Sciatic nerve (tissue), 2 donors: ENCODE measurements around the gene NUDT3. TPM values are rescaled to one million over a fixed set of nuclear protein-coding genes. Genes with fewer than 3 reads are reported as not detected.
"Not testable (repeated sequence)": the region's sequence is repeated elsewhere in the genome, so short reads cannot be mapped to it uniquely, and the experiment has no call there.

ENCODE experiments used
- ATAC-seq: fragments of 200-7000 bp; cut with Tn5 transposase; one replicate; pipeline ENCODE4 v1.9.1; 2020; ENCODE audit warnings: mild to moderate bottlenecking, moderate library complexity
- DNase-seq: peaks from one replicate; pipeline ENCODE4 v3.0.0-alpha.2; 2020; ENCODE audit warnings: low spot score
- intact Hi-C: fragments of 100-400 bp; cut with DNase I; formaldehyde crosslinking; loops from one replicate; pipeline ENCODE4 v1.14.2; 2022
- total RNA-seq: library from RNA; stranded (reverse); fragmentation: NEBNext Ultra II Directional; extraction: Animal tissue kit (Norgen Biotek cat#: 25700); gene quantifications from one replicate; pipeline ENCODE4 v1.2.1, GENCODE V29; 2021
- donor health status: DM: no; HTN: no; CAD: no.
- donor health status: DM: no; HTN: no; CAD: no.

NUDT3 gene
- total RNA-seq, 1 donor from 2014 or later: 83.1 TPM

DNA sequence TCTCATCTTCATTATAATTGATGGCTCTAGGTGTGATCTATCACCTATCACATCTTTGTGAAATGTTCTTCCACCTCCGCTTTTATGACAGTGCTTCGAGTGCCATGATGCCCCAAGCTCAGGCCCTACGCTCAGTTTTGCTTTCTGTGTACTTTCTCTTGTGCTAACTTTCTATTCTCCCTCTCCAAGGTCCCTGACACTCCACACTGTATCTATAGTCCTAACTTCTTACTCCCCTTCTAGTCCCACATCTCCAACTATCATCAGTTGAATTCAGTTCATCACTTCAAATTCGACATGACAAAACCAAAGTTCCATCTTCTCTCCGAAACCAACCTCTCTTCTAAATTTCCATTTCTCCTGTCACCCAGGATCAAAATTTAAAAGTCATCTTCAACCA, 16.6 kb downstream of the NUDT3 start:
- no peak for ATAC-seq
- intact Hi-C loops: no loop called here
- DNase-seq: no peak

- ATAC-seq (no peak), DNase-seq (no peak)
- intact Hi-C loops: no loop called here
These were observed 18.0 kb downstream of the NUDT3 start for GRCh38 chr6:34374508-34374907.

GRCh38 chr6:34374069-34374468, 18.4 kb downstream of the NUDT3 start:
- no peak for ATAC-seq
- no peak for DNase-seq
- intact Hi-C loops: no loop called here

GRCh38 chr6:34373511-34373910, 19.0 kb downstream of the NUDT3 start:
- no peak for ATAC-seq
- DNase-seq: no peak
- intact Hi-C loops: no loop called here

DNA sequence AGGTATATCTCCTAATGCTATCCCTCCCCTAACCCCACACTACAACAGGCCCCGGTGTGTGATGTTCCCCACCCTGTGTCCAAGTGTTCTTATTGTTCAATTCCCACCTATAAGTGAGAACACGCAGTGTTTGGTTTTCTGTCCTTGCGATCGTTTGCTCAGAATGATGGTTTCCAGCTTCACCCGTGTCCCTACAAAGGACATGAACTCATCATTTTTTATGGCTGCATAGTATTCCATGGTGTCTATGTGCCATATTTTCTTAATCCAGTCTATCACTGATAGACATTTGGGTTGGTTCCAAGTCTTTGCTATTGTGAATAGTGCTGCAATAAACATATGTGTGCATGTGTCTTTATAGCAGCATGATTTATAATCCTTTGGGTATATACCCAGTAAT, 20.6 kb downstream of the NUDT3 start:
- DNase-seq, intact Hi-C loops, ATAC-seq: not testable (repeated sequence)

- intact Hi-C loops: no loop called here
- peak; percentile 68 for ATAC-seq
- no peak for DNase-seq
These were observed 22.1 kb downstream of the NUDT3 start for GRCh38 chr6:34370361-34370760.

DNA sequence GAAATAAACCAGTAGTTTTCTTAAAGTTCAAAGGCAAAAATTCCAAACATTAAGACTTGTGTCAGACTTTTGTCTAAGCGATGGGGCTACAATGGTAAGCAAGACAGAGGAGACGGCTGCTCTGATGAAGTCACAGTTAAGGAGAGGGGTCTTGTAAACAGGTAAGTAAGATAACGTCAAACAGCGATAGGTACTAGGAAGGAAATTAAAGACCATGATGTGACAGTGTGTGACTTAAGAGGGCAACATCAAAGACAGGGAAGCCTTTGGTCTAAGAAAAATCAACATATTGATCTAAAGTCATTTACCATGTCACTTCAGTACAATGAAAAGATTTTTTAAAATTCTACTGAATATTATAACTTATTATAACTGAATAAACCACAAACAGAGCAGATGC, 23.1 kb downstream of the NUDT3 start:
- no peak for ATAC-seq
- intact Hi-C loops: no loop called here

DNA sequence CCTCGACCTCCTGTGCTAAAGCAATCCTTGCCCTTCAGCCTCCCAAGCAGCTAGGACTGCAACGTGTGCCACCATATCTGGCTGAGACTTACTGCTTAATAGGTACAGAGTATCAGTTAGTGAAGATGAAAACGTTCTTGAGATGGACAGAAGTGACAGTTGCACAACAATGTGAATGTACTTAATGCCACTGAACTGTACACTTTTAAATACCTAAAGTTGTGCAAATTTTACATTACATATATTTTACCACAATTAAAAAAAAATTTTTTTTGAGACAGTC, 25.9 kb downstream of the NUDT3 start:
- intact Hi-C loops: no loop called here
- ATAC-seq (no peak), DNase-seq (no peak)

More for the DNA sequence above, 23.1 kb downstream of the NUDT3 start:
- DNase-seq: no peak

GRCh38 chr6:34365781-34366638, 26.5 kb downstream of the NUDT3 start:
- intact Hi-C loops, DNase-seq, ATAC-seq: not testable (repeated sequence)

DNA sequence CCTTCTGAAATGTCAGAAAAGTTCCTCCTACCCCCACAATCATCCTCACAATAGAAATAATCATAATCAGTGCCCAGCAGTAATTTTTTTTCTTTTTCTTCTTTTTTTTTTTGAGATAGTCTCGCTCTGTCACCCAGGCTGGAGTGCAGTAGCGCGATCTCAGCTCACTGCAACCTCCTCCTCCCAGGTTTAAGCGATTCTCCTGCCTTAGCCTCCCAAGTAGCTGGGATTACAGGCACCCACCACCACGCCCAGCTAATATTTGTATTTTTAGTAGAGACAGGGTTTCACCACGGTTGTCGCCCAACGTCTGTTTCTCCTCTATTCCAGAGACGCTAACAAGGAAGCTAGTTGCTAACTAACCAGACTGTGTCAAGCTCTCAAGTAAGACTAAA, 28.8 kb downstream of the NUDT3 start:
- ATAC-seq, DNase-seq, intact Hi-C loops: not testable (repeated sequence)

DNA sequence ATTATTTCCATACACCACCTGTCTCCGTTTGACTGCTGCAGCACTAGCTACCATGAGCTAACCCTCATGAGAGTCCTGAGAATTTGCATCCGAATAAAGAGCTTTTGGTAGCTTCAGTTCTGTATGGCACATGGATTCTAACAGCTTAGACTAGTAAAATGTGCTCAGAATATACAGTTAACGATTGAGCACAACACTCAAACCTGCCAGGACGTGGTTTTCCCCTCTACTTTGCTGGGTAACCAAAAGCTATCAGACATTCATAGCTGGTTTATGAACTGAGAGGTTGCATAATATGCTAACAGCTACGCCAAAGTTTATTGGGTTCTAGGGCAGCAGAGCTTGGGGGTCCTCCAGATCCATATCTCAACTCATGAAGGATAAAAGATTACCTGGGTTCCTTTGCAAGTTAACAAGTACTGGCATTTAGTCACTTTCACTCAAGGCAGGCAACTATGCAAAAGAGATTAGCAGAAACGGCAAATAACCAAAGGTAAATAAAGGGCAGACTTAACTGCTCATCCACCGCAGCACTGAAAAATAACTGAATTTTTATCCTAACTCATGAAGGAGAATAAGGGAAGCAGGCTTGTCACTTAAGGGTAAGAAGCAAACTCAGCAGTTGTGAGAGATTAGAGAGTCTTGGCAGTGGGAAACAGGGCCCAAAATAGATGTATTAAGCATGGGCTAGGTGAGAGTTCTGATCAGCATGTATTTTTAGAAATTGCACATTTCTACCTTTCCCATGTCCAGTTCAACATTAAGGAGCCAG, 29.4 kb downstream of the NUDT3 start:
- ATAC-seq (no peak), DNase-seq (no peak)
- intact Hi-C loops: no loop called here

DNA sequence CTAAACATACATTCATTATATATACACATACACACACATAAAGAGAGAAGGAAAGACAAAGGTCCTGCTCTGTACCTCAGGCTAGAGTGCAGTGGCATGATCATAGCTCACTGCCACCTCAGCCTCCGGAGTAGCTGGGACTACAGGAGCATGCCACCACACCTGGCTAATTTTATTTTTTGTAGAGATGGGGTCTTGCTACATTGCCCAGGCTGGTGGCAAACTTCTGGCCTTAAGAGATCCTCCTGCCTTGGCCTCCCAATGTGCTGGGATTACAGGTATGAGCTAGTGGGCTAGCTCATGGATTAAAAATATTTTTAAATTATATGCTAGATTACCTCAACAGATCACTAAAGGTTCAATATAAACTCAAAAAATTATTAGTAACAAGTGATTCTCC, 30.3 kb downstream of the NUDT3 start:
- intact Hi-C loops: no loop called here
- no peak for ATAC-seq
- no peak for DNase-seq

DNA sequence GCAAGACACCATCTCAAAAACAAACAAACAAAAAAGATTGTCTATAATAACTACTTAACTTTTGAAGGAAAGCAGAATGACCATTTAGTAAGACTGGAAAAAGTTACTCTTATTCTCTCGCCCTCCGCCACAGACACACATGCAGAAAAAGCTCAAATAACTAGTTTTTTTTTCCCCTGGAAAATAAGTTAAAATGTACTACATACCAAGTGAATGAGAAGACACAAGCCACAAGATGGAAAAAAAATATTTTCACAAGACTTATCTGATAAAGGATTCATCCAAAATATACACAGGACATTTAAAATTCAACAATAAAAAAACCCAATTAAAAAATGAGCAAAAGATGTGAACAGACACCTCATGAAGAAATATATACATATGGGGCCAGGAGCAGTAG, 31.9 kb downstream of the NUDT3 start:
- DNase-seq: no peak
- no peak for ATAC-seq
- intact Hi-C loops: no loop called here

- DNase-seq (no peak), ATAC-seq (no peak)
- intact Hi-C loops: no loop called here
These were observed 32.9 kb downstream of the NUDT3 start for GRCh38 chr6:34359418-34360158.

DNA sequence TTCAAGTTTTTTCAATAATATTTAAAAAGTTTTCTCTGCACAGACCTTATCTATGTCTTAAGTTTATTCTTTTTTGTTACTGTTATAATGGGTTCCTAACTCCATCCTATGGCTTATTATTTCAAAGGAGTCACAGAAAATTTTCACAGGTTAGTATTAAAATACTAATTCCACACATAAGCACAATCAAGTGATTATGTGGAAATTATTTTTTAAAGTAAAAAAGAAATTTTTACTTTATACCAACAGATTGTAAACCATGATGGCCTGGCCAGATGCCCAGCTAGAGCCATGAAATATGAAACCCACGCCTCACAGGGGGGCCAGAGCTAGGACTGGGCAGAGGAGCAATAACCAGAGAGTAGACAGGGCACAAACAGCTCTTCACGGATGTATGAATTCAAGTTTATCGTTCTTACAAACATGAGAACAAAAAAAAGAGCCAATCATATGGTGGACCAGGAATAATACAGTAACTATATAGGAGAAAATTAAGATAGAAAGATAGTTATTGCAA, 34.0 kb downstream of the NUDT3 start:
- DNase-seq: no peak
- no peak for ATAC-seq
- intact Hi-C loops: no loop called here

DNA sequence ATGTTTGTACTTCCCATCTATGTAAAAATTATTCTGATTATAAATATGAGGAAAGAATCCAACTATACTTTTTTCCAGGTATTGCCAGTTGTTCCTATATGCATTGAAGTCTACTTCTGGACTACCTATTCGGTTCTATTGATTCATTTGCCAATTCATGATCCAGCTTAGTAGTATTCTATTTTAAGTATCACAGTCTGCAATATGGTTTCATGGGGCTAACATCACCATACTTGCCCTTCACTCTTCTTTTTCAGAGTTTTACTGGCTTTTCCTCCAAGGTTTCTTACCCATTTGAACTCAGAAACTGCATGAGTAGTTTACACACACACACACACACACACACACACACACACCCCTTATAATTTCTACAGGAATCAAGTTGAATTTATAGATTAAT, 34.5 kb downstream of the NUDT3 start:
- ATAC-seq (no peak), DNase-seq (no peak)
- intact Hi-C loops: no loop called here

- ATAC-seq (no peak), DNase-seq (no peak)
- intact Hi-C loops: no loop called here
These were observed 36.6 kb downstream of the NUDT3 start for GRCh38 chr6:34355889-34356288.

- ATAC-seq, intact Hi-C loops, DNase-seq: not testable (repeated sequence)
These were observed 38.2 kb downstream of the NUDT3 start for GRCh38 chr6:34354230-34354629.

GRCh38 chr6:34353530-34353929, 38.9 kb downstream of the NUDT3 start:
- DNase-seq, intact Hi-C loops, ATAC-seq: not testable (repeated sequence)
